Stimulated activated CD8-positive, alpha-beta memory T cell treated with anti-CD3 and anti-CD28 coated beads, Interleukin-7, amount 100 ng/mL, for 1 hour (primary cell): Measurements from ENCODE around the gene ATG16L1.

Source experiments
- DNase-seq, 2 donors: peaks; one replicate each; pipeline ENCODE4 v3.0.0-alpha.2; 2020; ENCODE audit warnings: low read depth in 2 of 2

The ATG16L1 gene

GRCh38 chr2:233227346-233227978, 24.0 kb upstream of the ATG16L1 start:
- no peak for DNase-seq

- DNase-seq: no peak
These were observed 23.1 kb upstream of the ATG16L1 start for GRCh38 chr2:233228376-233228775.

GRCh38 chr2:233233618-233234230, 17.7 kb upstream of the ATG16L1 start:
- no peak for DNase-seq

GRCh38 chr2:233234264-233234663, 17.2 kb upstream of the ATG16L1 start:
- DNase-seq: no peak

GRCh38 chr2:233234996-233235395, 16.5 kb upstream of the ATG16L1 start:
- no peak for DNase-seq

GRCh38 chr2:233235977-233236376, 15.5 kb upstream of the ATG16L1 start:
- DNase-seq: no peak

GRCh38 chr2:233236820-233237589, 14.5 kb upstream of the ATG16L1 start:
- no peak for DNase-seq

GRCh38 chr2:233240897-233241296, 10.6 kb upstream of the ATG16L1 start:
- DNase-seq: no peak

- no peak for DNase-seq
These were observed 9.7 kb upstream of the ATG16L1 start for GRCh38 chr2:233241803-233242202.

- no peak for DNase-seq
These were observed 9.1 kb upstream of the ATG16L1 start for GRCh38 chr2:233242231-233242927.

GRCh38 chr2:233243348-233243747, 8.1 kb upstream of the ATG16L1 start:
- DNase-seq: no peak

- DNase-seq: no peak
These were observed 6.7 kb upstream of the ATG16L1 start for GRCh38 chr2:233244818-233245217.

GRCh38 chr2:233245406-233245805, 6.1 kb upstream of the ATG16L1 start:
- no peak for DNase-seq

GRCh38 chr2:233247116-233247515, 4.4 kb upstream of the ATG16L1 start:
- no peak for DNase-seq

GRCh38 chr2:233247744-233248143, 3.7 kb upstream of the ATG16L1 start:
- DNase-seq: no peak

GRCh38 chr2:233248999-233249398, 2.5 kb upstream of the ATG16L1 start:
- DNase-seq: no peak

GRCh38 chr2:233250568-233250967, 905 bp upstream of the ATG16L1 start:
- DNase-seq: no peak

- no peak for DNase-seq
These were observed 528 bp upstream of the ATG16L1 start for GRCh38 chr2:233250985-233251305.

GRCh38 chr2:233252227-233252626, 754 bp downstream of the ATG16L1 start:
- DNase-seq: no peak

GRCh38 chr2:233255151-233255550, 3.7 kb downstream of the ATG16L1 start:
- DNase-seq: no peak

GRCh38 chr2:233256048-233256447, 4.6 kb downstream of the ATG16L1 start:
- no peak for DNase-seq

- DNase-seq: no peak
These were observed 6.7 kb downstream of the ATG16L1 start for GRCh38 chr2:233258211-233258610.

GRCh38 chr2:233259730-233260129, 8.3 kb downstream of the ATG16L1 start:
- no peak for DNase-seq
